HCT116 (cell line): ENCODE results near the gene CCND1.

Experiments
- CTCF ChIP-seq, 3 experiments: fragments of 200-600 bp in 1 of 3; sonication (generic) in 1 of 3; IDR thresholded peaks in 2 of 3; conservative IDR thresholded peaks in 1 of 3; 2 replicates each; pipeline ENCODE4 v1.5.1; 2012 to 2017; ENCODE audit warnings: low read depth in 2 of 3, low read length in 2 of 3, antibody characterized with exemption in 1 of 3, borderline replicate concordance in 1 of 3, control low read depth in 1 of 3, mild to moderate bottlenecking in 1 of 3, mixed read lengths in 1 of 3, mixed run types in 1 of 3, moderate library complexity in 1 of 3; ENCODE audit not compliant: insufficient read depth in 1 of 3
- EGR1 ChIP-seq: IDR thresholded peaks from 2 replicates; pipeline ENCODE4 v1.6.1; 2012; ENCODE audit warnings: low read depth
- EZH2phosphoT487 ChIP-seq: fragments of 200-600 bp; IDR thresholded peaks from 2 replicates; pipeline ENCODE4 v1.6.1; 2018; ENCODE audit warnings: antibody characterized with exemption, borderline replicate concordance
- POLR2A ChIP-seq: IDR thresholded peaks from 2 replicates; pipeline ENCODE4 v1.7.0; 2011; ENCODE audit warnings: borderline replicate concordance; ENCODE audit not compliant: insufficient read depth, insufficient read length; ENCODE audit errors: extremely low read depth
- SRF ChIP-seq: IDR thresholded peaks from 2 replicates; pipeline ENCODE4 v1.6.1; 2012; ENCODE audit warnings: low read depth

GRCh38 chr11:69640995-69641581 is at the start of gene CCND1:
- TF ChIP-seq CTCF (IDR thresholded peaks at IDR 0.05 in 2 of 3, conservative IDR thresholded peaks at IDR 0.05 in 1 of 3; ENCODE audit: borderline replicate concordance in 1 of 3, insufficient read depth in 1 of 3, low read depth in 2 of 3, low read length in 2 of 3) (no peak), POLR2A (peak; percentile 98), EGR1 (no peak), SRF (no peak), EZH2phosphoT487 (no peak)
